Measurements from ENCODE around the gene CPLX3.

- TF ChIP-seq POLR2A (IDR thresholded peaks at IDR 0.05; ENCODE audit: control extremely low read depth in 1 of 2, low read depth in 2 of 2, low read length in 2 of 2) = no peak
- no peak for TF ChIP-seq EZH2 (IDR thresholded peaks at IDR 0.05; ENCODE audit: low read depth, low read length, severe bottlenecking)
- no peak for TF ChIP-seq CHD2 (IDR thresholded peaks at IDR 0.05; ENCODE audit: low read length)
- TF ChIP-seq POLR2AphosphoS5 (IDR thresholded peaks at IDR 0.05; ENCODE audit: low read depth, low read length) = no peak
Measured at GRCh38 chr15:74816624-74817369, 9.6 kb upstream of the CPLX3 start.

Data from H1 (cell line).